MCF 10A (cell line): ENCODE data around the gene TMEM167A. TPM values are rescaled to one million over a fixed set of nuclear protein-coding genes. Genes with fewer than 3 reads are reported as not detected.

Experiments used
- BruUV-seq: library from RNA; stranded (reverse); fragments of 400-500 nt; replicated peaks from 2 replicates; lab custom pipeline; 2021; lab: Mats Ljungman, UMichigan
- CTCF ChIA-PET: fragments of 300-600 bp; sonication (Branson Sonifier 250); formaldehyde crosslinking; extraction: SDS; loops from one replicate; lab custom pipeline; 2021; ENCODE audit warnings: antibody characterized with exemption, inconsistent platforms; lab: Yijun Ruan, JAX
- POLR2A ChIA-PET: fragments of 300-600, 350-650 bp; sonication (Branson Sonifier 250); formaldehyde crosslinking; extraction: SDS; loops from one replicate; lab custom pipeline; 2020; ENCODE audit warnings: antibody characterized with exemption, inconsistent platforms; lab: Yijun Ruan, JAX
- DNase-seq: peaks from one replicate; pipeline ENCODE4 v3.0.0-alpha.2; 2018; ENCODE audit not compliant: unreplicated experiment
- H3K27ac Mint-ChIP-seq: one replicate; pipeline ENCODE4 v1.8.0; 2022; ENCODE audit warnings: mild to moderate bottlenecking, low read depth, mixed read lengths; ENCODE audit not compliant: unreplicated experiment
- H3K27me3 Mint-ChIP-seq: one replicate; pipeline ENCODE4 v1.8.0; 2022; ENCODE audit warnings: mixed read lengths; ENCODE audit not compliant: insufficient read depth, unreplicated experiment
- H3K36me3 Mint-ChIP-seq: one replicate; pipeline ENCODE4 v1.8.0; 2022; ENCODE audit warnings: mild to moderate bottlenecking, moderate library complexity, mixed read lengths; ENCODE audit not compliant: insufficient read depth, unreplicated experiment
- H3K4me1 Mint-ChIP-seq: one replicate; pipeline ENCODE4 v1.8.0; 2022; ENCODE audit warnings: mixed read lengths; ENCODE audit not compliant: insufficient read depth, unreplicated experiment
- H3K4me3 Mint-ChIP-seq: one replicate; pipeline ENCODE4 v1.8.0; 2022; ENCODE audit warnings: mild to moderate bottlenecking, moderate library complexity, mixed read lengths; ENCODE audit not compliant: unreplicated experiment
- H3K9me3 Mint-ChIP-seq: one replicate; pipeline ENCODE4 v1.8.0; 2022; ENCODE audit warnings: mixed read lengths; ENCODE audit not compliant: unreplicated experiment
- CTCF ChIP-seq: fragments of 200-600 bp; IDR thresholded peaks from one replicate; pipeline ENCODE4 v1.8.0; 2022; ENCODE audit warnings: antibody characterized with exemption, mild to moderate bottlenecking; ENCODE audit not compliant: unreplicated experiment
- intact Hi-C: fragments of 100-400 bp; cut with micrococcal nuclease; formaldehyde crosslinking; loops from 2 replicates; pipeline ENCODE4 v1.14.1; 2022
- total RNA-seq: library from RNA; stranded (reverse); gene quantifications from 2 replicates; pipeline ENCODE4 v1.2.3, GENCODE V29; 2022

The TMEM167A gene
- total RNA-seq, 1 experiment from 2014 or later, result 84.1 TPM

GRCh38 chr5:83085106-83085505 is 7.9 kb upstream of the TMEM167A start:
- no peak for DNase-seq
- Mint-ChIP-seq H3K27me3 (no peaks in the 10 kb centered on the region), H3K4me1 (peaks cover 6% of the 10 kb centered on the region), H3K4me3 (no peak overlapping the region), H3K27ac (peak overlapping the region; percentile 19), H3K9me3 (no peaks in the 10 kb centered on the region), H3K36me3 (peaks cover 6% of the 10 kb centered on the region)
- intact Hi-C loops, result no loop called here
- ChIA-PET POLR2A (interaction anchor here (1.1 to 2.9 kb wide), 2 partner anchors 8 to 11 kb away, joined by 5 to 25 read pairs; partner anchors contain the start of genes TMEM167A and XRCC4), CTCF (interaction anchor here (1.2 to 1.3 kb wide), 2 partner anchors 9 to 345 kb away, joined by 3 to 4 read pairs; no protein-coding TSS in a partner anchor)
- no peak for TF ChIP-seq CTCF
- no TSS peak for BruUV-seq

DNA sequence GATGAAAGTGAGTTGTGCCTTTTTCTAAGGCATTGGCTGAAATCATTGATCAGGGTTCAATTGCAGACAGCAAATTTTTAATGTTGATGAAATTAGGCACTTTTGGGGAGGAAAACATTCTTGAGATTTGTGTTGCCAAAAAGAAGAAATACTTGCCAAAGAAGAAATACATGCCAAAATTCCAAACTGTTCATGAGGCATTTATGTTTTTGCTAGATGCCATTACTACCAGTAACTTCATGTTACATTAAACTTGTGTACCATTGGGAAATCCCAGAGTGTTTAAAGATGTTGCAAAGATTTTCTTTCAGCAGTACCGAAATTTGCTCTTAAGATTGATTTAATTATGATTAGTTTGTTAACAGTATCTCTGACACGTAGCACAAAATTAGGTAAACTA is 7.1 kb upstream of the TMEM167A start:
- H3K27ac Mint-ChIP-seq, result no peak overlapping the region
- no peaks in the 10 kb centered on the region for H3K27me3 Mint-ChIP-seq
- H3K36me3 Mint-ChIP-seq, result peaks cover 6% of the 10 kb centered on the region
- TF ChIP-seq CTCF, result no peak
- CTCF ChIA-PET, result no interaction called here
- no peak overlapping the region for H3K4me3 Mint-ChIP-seq
- DNase-seq, result no peak
- BruUV-seq, result no TSS peak
- H3K9me3 Mint-ChIP-seq, result no peaks in the 10 kb centered on the region
- peaks cover 6% of the 10 kb centered on the region for H3K4me1 Mint-ChIP-seq
- POLR2A ChIA-PET, result interaction anchor here (2.9 kb wide), 1 partner anchor 7 kb away, joined by 25 read pairs; the partner anchor contains the start of genes TMEM167A and XRCC4
- intact Hi-C loops, result no loop called here

- no peak overlapping the region for H3K27ac Mint-ChIP-seq
- no peaks in the 10 kb centered on the region for H3K9me3 Mint-ChIP-seq
- peaks cover 14% of the 10 kb centered on the region for H3K4me1 Mint-ChIP-seq
- TF ChIP-seq CTCF, result no peak
- no peak for DNase-seq
- no TSS peak for BruUV-seq
- no peak overlapping the region for H3K4me3 Mint-ChIP-seq
- intact Hi-C loops, result no loop called here
- ChIA-PET CTCF (interaction anchor here (0.6 to 0.7 kb wide), 3 partner anchors 50 to 455 kb away, joined by 3 read pairs; no protein-coding TSS in a partner anchor), POLR2A (interaction anchor here (0.6 kb wide), 1 partner anchor 11 kb away, joined by 5 read pairs; no protein-coding TSS in a partner anchor)
- peaks cover 6% of the 10 kb centered on the region for H3K36me3 Mint-ChIP-seq
- H3K27me3 Mint-ChIP-seq, result no peaks in the 10 kb centered on the region
Measured at GRCh38 chr5:83082750-83083149, 5.6 kb upstream of the TMEM167A start.

DNA sequence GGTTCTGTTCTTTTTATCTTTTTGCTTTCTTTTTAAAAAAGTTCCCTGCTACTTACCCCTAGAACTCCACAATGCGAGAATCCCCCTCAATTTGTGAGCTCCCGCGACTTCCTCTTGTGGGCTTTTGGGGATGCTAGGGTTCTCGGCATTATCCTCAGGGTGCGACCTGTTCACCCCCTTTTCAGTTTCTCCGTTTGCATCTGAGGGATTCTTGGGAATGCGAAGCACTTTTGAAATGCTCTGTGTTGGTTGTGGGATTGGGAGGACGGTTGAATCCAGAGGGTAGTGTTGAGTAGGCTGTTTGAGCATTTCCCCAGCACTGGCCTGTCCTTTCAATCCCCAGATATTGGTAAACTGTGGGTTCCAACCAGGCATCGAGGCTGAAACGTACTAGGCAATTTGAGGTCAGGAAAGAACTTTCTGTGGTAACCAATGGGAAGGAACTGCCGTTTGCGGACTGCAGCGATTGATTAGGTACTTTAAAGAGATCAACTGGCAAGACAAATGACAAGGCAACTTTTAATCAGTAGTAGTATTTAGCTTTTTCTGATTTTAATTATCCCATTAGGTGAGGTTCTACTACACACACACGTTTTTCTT is 568 bp upstream of the TMEM167A start:
- Mint-ChIP-seq H3K4me1 (peaks cover 18% of the 10 kb centered on the region), H3K36me3 (peaks cover 10% of the 10 kb centered on the region), H3K4me3 (peak overlapping the region; percentile 93), H3K27ac (peak overlapping the region; percentile 96), H3K9me3 (no peaks in the 10 kb centered on the region), H3K27me3 (no peaks in the 10 kb centered on the region)
- BruUV-seq, result TSS peak; percentile 80
- ChIA-PET CTCF (interaction anchor here (0.6 to 1.7 kb wide), 4 partner anchors 68 to 786 kb away, joined by 3 to 5 read pairs (median 3); no protein-coding TSS in a partner anchor), POLR2A (interaction anchor here (0.5 to 3.1 kb wide), 31 partner anchors 8 to 682 kb away, joined by 3 to 25 read pairs (median 4); partner anchors contain the start of gene VCAN)
- intact Hi-C loops, result loop anchor here (2.0 to 10.0 kb wide), 4 partner anchors 353 to 723 kb away; no protein-coding TSS in a partner anchor
- TF ChIP-seq CTCF, result no peak
- DNase-seq, result no peak
